HK-2 (cell line): ENCODE results near the gene CXCL9.
"Not testable (repeated sequence)": the region's sequence is repeated elsewhere in the genome, so short reads cannot be mapped to it uniquely, and the experiment has no call there.

Source experiments
- DNase-seq: peaks from one replicate; pipeline ENCODE4 v3.0.0-alpha.2; 2018; ENCODE audit not compliant: unreplicated experiment

Gene CXCL9

GRCh38 chr4:76011700-76012387 is 4.5 kb upstream of the CXCL9 start:
- no peak for DNase-seq

GRCh38 chr4:76011018-76011670 is 3.8 kb upstream of the CXCL9 start:
- DNase-seq: no peak

- DNase-seq: no peak
These were observed 3.3 kb upstream of the CXCL9 start for GRCh38 chr4:76010576-76010975.

- DNase-seq: no peak
These were observed 2.0 kb upstream of the CXCL9 start for GRCh38 chr4:76009311-76009710.

GRCh38 chr4:76003620-76004019 is 3.7 kb downstream of the CXCL9 start:
- DNase-seq: no peak

- DNase-seq: no peak
These were observed 4.3 kb downstream of the CXCL9 start for GRCh38 chr4:76003035-76003434.

GRCh38 chr4:76002176-76002575 is 5.1 kb downstream of the CXCL9 start:
- DNase-seq: no peak

GRCh38 chr4:76001700-76002099 is 5.6 kb downstream of the CXCL9 start:
- no peak for DNase-seq

- no peak for DNase-seq
These were observed 7.0 kb downstream of the CXCL9 start for GRCh38 chr4:76000279-76000678.

GRCh38 chr4:75998525-75999147 is 8.7 kb downstream of the CXCL9 start:
- not testable (repeated sequence) for DNase-seq

- no peak for DNase-seq
These were observed 9.4 kb downstream of the CXCL9 start for GRCh38 chr4:75997946-75998345.

- no peak for DNase-seq
These were observed 10.2 kb downstream of the CXCL9 start for GRCh38 chr4:75997081-75997480.

GRCh38 chr4:75995727-75996126 is 11.6 kb downstream of the CXCL9 start:
- DNase-seq: no peak

GRCh38 chr4:75992462-75992861 is 14.8 kb downstream of the CXCL9 start:
- no peak for DNase-seq

- no peak for DNase-seq
These were observed 17.3 kb downstream of the CXCL9 start for GRCh38 chr4:75989846-75990528.

GRCh38 chr4:75985116-75985515 is 22.2 kb downstream of the CXCL9 start:
- DNase-seq: no peak

- no peak for DNase-seq
These were observed 26.7 kb downstream of the CXCL9 start for GRCh38 chr4:75980576-75980975.

GRCh38 chr4:75976177-75976576 is 31.1 kb downstream of the CXCL9 start:
- DNase-seq: no peak

GRCh38 chr4:75973766-75974165 is 33.5 kb downstream of the CXCL9 start:
- DNase-seq: no peak

GRCh38 chr4:75968084-75968483 is 39.2 kb downstream of the CXCL9 start:
- DNase-seq: no peak

GRCh38 chr4:75963558-75963957 is 43.8 kb downstream of the CXCL9 start:
- no peak for DNase-seq

GRCh38 chr4:75962072-75962471 is 45.2 kb downstream of the CXCL9 start:
- DNase-seq: not testable (repeated sequence)

- DNase-seq: not testable (repeated sequence)
These were observed 48.8 kb downstream of the CXCL9 start for GRCh38 chr4:75958546-75958945.
